Activated T-cell treated with anti-CD3 and anti-CD28 coated beads, Interleukin-2, amount 50 U/mL, for 1 hour (primary cell): ENCODE data around the gene OGT.
"Not testable (repeated sequence)": the region's sequence is repeated elsewhere in the genome, so short reads cannot be mapped to it uniquely, and the experiment has no call there.

ENCODE experiments used
- DNase-seq: peaks from one replicate; pipeline ENCODE4 v3.0.0-alpha.2; 2020

Gene OGT

DNA sequence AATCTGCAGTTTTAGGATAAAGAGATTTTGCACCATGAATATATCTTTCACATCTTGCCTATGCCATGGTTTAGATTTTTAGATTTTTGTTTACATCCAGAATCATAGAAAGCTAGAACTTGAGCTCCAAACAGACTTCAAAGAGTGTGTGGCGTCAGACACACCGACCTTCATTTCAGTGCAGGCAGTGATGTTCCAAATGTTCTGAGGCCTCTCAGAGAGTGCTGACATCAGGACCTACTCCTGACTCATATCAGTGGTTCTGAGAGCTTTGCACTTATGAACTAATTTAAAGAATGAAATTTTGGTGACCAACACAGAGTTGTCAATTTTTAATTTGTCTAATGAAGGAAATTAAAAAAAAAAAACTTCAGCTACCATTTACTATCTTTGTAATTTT is 67.1 kb downstream of the OGT start:
- no peak for DNase-seq

GRCh38 chrX:71603618-71604017 is 70.7 kb downstream of the OGT start:
- no peak for DNase-seq

DNA sequence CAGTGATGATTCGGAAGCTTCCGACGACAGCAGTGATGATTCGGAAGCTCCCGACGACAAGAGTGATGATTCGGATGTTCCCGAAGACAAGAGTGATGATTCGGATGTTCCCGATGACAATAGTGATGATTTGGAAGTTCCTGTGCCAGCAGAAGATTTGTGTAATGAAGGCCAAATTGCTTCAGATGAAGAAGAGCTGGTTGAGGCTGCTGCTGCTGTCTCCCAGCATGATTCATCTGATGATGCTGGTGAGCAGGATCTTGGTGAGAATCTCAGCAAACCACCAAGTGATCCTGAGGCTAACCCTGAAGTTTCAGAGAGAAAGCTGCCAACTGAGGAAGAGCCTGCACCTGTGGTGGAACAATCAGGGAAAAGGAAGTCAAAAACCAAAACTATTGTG is 71.2 kb downstream of the OGT start:
- DNase-seq, result no peak

DNA sequence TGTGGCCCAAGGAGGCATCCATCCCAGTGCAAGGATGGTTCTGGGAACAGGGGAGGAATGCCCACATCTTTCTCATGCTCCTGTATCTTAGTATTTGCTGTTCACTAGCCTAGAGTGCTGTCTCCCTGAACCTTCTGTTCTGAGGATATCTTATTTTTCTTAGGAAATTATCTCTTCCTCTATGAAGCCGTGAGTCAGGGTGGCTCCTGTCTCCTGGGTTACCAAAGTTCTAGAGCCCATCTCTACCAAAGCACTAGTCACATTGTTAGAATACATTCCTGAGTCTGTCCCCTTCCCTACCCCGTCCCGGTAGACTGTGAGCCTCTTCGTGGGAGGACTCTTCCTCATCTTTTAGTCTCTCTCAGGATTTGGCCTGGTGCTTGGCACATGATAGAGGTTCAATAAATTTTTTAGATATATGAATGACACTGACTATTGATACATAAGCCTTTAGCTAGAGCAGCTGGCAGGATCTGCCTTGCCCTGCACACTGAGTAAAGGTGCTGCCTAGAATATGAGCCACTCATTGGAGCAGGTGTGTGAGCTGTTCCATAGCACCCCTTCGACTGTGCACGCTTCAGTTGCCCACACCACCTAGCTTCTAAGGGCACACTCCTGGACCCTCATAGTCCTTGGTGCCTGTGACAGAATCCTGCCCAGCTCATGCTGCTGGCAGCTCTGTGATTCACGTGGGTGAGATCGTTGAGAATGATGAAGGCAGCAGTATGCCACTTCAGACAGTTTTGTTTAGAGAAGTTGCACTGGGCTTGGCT is 72.1 kb downstream of the OGT start:
- no peak for DNase-seq

- DNase-seq, result no peak
Observed at GRCh38 chrX:71606536-71607216, 73.8 kb downstream of the OGT start.

DNA sequence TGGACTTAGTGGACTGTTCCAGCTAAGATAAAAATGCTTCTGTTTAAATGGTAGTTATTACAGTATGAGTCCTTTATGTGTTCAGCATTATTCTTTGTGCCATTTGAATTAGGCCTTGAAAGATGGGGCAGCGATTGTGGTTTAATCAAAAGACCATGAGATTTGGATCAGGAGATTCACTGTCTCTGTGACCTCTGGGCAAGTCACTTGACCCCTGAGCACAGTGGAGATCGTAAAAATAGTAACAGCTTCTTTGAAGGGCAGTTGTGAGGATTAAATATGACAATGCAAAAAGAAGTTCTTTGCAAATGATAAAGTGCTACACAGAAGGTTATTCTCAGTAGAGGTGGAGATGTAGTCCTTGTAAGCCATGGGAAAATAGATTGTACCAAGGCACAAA is 74.6 kb downstream of the OGT start:
- no peak for DNase-seq

DNA sequence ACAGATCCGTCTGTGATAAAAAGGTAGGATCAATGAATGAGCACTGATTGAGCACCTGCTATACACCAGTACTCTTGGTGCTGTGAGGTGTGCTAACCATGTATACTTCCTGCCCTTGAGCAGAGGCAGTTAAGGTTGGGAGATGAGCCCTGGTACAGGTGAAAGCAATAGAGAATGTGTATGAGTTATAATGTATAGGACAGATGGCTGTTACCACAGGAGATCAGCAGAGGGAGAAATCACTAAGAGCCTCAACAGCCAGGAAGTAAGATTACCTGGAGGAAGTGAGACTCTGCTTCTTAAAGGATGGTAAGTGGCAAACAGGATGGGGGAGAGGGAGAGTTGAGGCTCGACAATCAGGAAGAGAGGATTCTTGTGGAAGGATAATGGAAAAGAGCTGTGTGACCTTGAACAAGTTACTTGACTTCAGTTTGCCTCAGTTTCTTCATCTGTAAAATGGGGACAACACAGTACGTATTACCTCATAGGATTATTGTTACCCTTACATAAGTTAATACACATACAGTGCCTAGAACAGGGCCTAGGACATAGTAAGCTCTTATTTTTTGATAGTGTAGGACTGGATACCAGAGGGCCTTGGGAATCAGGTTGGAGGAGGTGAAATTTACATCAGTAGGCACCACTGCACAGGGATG is 76.3 kb downstream of the OGT start:
- no peak for DNase-seq

DNA sequence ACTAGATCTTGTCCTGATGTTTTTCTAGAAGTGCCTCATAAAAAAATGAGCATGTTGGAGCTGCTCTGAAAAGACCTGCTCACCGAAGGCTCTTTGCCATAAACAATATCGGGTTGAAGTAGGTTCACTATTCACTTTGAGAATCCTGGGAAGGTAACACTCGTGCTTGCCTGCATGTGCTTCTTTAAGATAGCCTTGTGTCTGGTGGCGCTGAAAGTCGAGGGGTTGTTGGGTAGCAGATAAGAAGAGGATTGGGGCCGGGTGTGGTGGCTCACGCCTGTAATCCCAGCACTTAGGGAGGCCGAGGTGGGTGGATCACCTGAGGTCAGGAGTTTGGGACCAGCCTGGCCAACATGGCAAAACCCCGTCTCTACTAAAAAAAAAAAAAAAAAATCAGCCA is 78.8 kb downstream of the OGT start:
- not testable (repeated sequence) for DNase-seq

DNA sequence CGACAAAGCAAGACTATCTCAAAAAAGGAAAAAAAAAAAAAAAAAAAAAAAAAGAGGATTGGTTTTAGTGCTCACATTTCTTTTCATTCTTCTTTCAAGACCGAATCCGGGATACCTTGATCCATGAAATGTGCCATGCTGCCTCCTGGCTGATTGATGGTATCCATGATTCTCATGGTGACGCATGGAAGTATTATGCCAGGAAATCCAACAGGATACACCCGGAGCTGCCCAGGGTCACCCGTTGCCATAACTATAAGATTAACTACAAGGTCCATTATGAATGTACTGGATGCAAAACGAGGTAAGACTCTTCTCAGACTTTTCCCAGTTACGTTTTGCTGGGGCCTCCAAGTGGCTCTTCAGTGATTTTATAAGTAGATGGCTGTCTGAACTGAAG is 79.4 kb downstream of the OGT start:
- DNase-seq, result no peak

- no peak for DNase-seq
Observed at GRCh38 chrX:71615056-71615455, 82.2 kb downstream of the OGT start.

- DNase-seq, result no peak
Observed at GRCh38 chrX:71615954-71616353, 83.0 kb downstream of the OGT start.

GRCh38 chrX:71616672-71617529 is 84.0 kb downstream of the OGT start:
- peak; percentile 41 for DNase-seq

GRCh38 chrX:71617742-71618141 is 84.8 kb downstream of the OGT start:
- DNase-seq, result no peak

GRCh38 chrX:71618303-71618721 is 85.4 kb downstream of the OGT start, which contains the start of gene CXCR3:
TSS of gene CXCR3 (minus strand) at chrX:71618511. CDS start at chrX:71618449, 62 bp downstream.
- peak; percentile 63 for DNase-seq

DNA sequence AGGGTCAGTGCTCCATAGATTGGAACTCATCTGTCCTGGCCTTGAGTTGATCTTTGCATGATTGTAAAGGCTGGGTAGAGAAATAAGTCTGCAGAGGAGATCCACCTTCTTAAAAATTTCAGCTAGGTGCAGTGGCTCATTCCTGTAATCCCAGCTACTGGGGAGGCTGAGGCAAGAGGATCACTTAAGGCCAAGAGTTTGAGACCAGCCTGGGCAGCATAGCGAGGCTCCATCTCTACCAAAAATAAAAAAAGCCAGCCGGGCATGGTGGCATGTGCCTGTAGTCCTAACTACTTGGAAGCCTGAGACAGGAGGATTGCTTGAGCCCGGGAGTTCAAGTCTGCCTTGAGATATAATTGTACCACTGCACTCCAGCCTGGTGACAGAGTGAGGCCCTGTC is 85.9 kb downstream of the OGT start:
- DNase-seq, result no peak

DNA sequence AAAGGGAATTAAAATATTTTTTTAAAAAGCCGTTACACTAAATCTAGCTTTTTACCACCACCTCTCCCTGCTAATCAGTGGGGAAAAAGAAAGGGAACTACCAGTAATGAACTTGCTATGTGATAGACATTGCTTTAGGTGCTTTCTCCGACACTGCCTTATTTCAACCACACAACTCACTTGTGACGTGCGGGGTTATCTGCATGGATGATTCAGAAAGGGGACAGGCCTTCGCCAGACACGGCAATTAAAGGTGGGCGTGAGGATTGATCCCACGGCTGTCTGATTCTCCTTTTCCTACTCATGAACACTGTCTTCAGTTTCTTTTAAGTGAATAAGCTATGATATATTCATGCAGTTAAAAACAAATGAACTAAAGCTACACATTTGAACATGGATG is 86.3 kb downstream of the OGT start:
- DNase-seq, result peak; percentile 53

DNA sequence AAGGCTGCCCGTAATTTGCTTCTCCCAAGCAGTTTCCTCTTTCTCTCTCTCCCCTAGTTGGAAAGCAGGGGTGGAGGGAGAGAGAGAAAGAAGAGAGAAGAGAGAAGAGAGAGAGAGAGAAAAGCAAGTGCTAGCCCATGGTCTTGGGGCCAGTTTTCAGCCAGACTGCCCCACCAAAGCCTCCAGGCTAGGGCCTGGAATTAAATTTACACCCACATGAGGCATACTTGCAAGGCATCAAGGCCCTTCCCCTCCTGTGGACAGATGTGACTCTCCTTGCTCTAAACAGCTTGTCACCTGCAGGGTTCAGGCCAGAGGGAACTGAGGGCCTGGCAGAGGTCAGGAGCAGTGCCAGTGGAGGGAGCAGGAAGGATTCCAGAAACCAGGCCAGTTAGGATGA is 87.1 kb downstream of the OGT start:
- no peak for DNase-seq

GRCh38 chrX:71621603-71622002 is 88.7 kb downstream of the OGT start:
- no peak for DNase-seq

DNA sequence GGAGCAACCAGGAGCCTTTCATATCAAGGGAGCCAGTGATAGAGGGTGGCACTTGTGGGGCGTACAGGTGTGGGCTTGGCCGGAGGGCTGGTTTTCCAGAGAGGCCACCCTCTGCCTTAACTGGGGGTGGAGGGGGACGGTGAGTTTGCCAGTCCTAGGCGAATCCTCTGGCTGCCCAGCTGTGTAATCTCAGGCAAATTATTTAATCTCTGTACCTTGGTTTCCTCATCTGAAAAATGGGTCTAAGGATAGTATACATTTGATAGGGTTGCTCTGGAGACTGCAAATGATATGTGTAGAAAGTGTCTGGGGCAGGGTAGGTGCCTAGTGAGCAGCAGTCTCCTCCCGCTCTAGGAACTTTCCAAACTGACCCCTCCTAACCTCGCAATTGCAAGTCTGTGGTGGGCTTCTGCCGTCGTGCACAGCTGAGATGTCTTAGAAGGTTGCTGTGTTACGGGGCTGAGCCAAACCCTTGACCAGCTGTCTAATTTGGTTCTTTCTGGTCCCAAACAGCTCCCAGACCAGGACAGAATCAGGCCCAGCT is 89.2 kb downstream of the OGT start:
- DNase-seq, result no peak

- DNase-seq, result peak; percentile 67
Observed at GRCh38 chrX:71622576-71623450, 89.9 kb downstream of the OGT start.

DNA sequence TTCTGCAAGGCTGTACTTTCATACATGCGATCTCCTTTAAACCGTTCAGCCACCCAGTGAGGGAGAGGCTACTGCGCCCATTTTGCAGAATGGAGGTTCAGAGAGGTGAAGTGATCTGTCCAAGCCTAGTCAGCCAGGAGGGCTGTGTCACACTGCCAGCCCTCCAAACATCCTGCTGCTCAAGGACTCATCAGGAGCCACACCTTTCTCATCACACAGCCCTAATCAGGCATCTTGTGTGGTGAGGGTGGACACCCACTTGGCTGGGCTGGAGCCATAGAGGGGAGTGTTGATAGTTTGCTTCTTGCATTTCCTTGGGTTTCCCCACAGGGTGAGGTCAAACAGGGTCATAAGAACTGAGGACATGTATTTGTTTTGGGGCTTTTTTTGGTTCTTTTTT is 90.8 kb downstream of the OGT start:
- DNase-seq, result no peak

DNA sequence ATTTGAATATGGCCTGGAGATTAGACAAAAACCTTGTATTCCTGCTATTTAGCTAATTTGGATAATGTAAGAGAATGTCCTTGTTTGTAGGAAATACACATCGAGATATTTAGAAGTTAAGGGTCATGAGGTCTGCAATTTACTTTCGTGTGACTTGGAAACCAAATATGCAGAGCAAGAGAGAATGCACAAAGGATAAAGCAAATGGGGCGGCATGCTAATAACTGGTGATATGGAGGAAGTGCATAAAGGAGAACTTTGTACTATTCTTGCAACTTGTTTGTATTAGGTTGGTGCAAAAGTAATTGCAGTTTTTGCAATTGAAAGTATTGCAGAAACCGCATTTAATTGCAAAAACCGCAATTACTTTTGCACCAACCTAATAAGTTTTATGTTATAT is 92.6 kb downstream of the OGT start:
- DNase-seq, result no peak
